RPMI7951 (cell line): ENCODE measurements around the gene SNTG2. TPM values are rescaled to one million over a fixed set of nuclear protein-coding genes. Genes with fewer than 3 reads are reported as not detected.
A peak's percentile ranks its signal among the peaks of the same experiment; 100 is the strongest.

Experiments
- DNase-seq: peaks from one replicate; pipeline ENCODE4 v3.0.0-alpha.2; 2012; ENCODE audit warnings: low read depth
- total RNA-seq: library from RNA; depleted of rRNA; stranded (reverse); fragments of >200 nt; shearing (Covaris generic); gene quantifications from 2 replicates; pipeline ENCODE4 v1.2.3, GENCODE V29; 2014

The SNTG2 gene
- total RNA-seq, 1 experiment from 2014 or later = not detected

DNA sequence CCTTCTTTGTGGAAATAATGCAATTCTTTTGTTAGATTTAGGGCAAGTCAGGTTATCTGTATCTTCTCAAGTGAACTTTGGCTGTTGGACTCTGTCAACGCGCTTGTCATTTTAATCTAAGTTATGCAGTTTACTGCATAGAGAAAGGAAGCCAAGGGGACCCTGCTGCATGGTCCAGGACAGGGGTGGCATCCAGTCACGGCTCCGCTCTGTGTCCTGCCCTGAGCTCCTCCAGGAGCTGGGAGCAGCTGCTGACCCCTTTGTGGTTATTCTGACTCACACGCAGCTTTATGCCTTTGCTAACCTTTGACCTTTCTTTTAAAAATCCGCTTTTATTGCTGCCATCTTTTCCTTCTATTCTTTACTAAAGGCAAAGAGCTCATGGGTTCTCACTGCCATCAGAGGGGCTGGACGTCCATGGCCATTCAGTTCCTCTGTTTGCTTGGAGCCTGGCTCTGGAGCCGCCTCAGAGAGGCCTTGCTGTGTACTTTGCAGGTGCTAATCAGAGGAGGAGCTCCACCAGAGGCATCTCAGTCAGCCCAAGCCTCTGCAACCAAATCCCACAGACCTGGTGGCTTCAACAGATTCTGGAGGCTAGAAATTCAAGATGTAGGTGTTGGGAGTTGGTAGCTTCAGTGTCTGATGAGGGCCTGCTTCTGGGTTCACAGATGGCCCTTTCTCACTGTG, 39.3 kb downstream of the SNTG2 start:
- no peak for DNase-seq

DNA sequence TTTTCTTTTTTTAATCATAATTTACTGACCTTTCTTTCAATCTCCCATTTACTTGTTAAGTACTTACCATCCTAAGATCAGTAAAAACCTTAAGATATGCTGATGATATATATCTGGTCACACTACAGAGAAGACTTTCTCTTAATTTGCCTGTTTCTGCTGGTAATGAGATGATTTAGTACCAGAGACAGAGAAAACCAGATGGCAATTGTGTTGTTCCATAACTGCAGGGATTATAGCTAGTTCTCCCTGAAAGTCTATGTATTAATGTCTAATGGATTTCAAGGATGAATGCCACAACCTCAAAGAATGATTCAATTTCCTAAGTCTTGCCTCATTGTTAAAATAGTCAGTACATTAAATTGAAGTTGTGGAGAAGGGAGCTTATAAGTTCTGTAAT, 40.3 kb downstream of the SNTG2 start:
- DNase-seq = no peak

DNA sequence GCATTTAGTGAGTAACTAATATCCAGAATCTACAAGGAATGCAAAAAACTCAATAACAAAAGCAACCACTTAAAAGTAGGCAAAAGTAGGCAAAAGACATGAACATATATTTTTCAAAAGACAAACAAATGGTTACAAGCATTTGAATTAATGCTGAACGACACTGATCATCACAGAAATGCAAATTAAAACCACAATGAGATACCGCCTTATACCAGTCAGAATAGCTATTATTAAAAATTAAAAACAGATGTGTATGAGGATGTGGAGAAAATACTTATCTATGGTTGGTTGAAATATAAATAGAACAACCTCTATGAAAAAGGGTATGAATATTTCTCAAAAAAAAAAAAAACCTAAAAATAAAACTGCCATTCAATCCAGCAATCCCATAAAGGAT, 51.7 kb downstream of the SNTG2 start:
- DNase-seq = no peak

DNA sequence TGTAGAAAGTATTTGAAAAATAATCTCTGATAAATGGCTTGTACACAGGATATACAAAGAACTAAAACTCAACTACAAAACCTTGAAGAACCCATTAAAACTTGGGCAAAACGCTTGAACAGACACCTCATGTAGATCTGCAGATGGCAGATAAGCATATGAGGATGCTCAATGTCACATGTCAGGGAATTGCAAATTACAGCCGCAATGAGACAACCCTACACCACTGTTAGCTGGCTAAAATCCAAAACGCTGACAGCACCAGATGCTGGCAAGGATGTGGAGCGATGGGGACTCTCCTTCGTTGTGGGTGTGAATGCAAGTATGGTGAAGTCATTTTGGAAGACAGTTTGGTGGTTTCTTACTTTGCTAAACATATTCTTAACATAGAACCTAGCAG, 53.7 kb downstream of the SNTG2 start:
- peak; percentile 28 for DNase-seq

DNA sequence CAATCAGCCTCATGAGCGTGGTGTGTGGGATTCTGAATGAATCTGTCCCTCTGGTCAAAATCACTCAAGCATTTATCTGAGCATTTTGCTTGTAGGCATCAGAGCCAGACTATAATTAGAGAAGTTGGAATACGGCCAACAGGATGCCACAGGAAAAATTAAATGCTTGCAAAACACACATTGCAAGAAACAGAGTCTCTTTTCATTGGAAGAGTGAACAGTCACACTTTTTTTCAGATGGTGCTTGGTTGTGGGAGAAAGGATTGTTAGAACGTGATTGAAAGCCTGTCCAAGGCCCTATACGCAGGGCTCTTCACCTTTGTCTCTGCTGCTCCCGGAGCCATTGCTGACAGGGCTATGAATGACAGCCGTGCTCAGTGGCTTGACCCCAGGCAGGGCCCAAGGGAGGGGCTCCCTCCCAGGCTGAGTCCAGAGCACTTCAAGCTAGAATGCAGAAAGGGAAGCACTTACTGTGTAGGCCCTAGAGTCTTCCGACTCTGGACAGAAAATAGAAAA, 59.8 kb downstream of the SNTG2 start:
- peak; percentile 18 for DNase-seq

DNA sequence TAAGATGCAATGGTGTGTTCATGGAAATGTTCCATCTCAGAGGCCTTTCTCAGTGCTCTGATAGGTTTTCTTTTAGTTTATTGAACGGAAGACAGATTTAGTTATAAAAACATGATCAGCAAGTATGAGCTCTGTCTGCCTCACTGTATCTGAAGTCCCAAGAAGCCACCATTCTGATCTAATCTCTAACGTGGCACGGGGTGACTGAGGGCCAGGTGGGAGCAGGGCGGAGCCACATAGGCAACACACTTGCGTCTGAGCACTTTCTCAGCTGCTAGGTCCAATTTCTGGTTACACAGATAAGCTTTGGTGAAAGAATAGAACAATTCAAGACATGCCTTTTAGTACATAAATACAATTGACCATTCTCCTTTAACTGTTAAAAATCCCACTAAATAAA, 60.4 kb downstream of the SNTG2 start:
- DNase-seq = no peak

DNA sequence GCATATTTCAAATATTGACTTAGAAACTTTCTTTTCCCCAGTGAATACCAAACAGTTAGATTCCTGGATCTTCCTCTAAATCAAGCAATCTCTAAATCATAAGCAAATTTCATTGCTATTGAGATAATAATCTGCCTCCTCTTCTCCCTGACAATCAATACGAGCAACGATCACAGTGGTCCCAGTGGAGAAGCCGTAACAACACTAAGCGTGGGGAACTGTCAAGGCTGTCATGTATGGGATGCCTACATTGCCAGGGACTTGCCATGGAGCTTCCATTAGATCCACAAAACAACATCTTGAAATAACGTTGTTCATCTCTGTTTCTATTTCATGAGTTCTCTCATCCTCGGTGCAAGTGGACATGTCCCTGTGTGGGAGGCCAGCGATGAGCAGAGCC, 61.3 kb downstream of the SNTG2 start:
- no peak for DNase-seq

DNA sequence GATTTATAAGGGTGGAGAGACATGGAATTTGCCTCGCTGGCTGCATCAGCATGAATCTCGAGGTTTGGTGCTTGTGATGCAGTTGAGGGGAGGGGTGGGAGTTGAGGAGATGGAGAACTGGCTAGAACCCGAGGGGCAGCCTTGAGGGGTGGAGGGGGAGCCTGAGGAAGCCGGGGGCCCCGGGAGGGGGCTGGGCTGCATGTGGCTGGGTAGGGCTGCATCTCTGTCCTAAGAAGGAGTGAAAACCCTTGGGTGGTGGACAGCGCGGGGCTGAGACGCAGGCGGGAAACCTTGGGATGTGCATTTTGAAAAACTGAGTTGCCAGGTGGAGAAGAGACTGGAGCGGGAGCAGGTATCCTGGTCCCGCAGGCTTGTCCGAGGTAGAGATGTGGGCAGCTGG, 64.2 kb downstream of the SNTG2 start:
- no peak for DNase-seq

DNA sequence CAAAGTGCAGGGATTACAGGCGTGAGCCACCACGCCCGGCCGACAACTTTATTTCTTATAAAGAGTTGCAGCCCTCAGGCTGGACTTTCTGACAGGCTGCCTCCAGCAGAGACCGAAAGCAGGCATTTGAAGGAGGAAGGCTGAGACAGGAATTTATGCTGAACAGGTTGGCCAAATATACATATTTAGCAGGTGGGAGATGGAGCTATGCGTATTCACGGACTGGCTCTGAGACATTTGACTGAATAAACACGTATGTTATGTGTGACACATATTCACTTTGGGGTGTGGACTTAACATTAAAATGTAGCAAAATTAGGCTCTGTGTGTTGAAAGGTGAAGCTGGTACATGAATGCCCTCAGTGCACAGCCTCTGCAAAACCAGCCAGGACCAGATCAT, 65.9 kb downstream of the SNTG2 start:
- no peak for DNase-seq

DNA sequence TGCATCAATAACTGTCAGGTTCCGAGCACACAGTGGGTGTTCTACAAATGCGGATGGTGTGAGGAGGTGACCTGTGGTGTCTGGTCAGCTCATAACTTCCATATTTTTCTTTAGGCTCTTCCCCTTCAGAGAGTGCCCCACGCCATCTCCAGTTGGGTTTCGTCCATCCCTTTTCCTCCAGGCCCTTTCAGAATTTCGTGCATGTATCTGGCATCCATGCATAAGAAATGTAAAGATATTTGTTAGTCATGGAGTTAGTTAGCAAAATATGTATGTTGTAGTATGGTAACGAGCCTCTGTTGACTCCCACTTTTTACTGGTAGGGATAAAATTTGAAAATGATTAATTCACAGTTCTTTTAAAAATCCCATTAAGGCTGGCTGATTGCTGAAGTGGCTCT, 67.2 kb downstream of the SNTG2 start:
- no peak for DNase-seq

DNA sequence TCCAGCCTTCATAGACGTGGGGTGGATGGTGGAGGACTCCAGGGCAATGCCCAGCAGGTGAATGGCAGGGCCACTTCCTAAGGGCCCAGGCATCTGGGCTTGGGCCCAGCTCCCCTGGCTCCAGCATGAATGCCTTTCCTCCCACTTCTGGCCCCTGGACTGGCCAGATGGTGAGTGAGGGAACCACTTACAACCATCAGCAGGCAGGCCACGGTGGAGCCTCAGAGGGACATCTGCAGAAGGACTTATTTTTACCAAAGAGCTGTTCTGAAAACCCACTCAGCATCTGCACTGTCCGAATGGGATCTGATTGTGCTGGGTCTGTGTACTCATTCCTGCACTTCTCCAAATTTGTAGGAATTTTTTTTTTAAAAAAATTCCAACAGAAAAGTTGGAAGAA, 69.6 kb downstream of the SNTG2 start:
- no peak for DNase-seq

DNA sequence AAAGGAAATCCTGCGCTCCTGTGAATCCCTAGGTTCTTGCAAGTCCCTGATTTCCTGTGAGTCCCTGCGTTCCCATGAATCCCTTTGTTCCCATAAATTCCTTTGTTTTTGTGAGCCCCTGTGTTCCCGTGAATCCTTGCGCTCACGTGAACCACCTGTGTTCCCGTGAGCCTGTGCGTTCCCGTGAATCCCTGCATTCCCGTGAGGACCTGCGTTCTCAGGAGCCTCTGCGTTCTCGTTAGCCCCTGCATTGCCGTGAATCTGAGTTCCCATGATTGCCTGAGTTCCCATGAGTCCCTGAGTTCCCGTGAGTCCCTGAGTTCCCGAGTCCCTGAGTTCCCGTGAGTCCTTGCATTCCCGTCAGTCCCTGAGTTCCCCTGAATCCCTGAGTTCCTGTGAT, 71.5 kb downstream of the SNTG2 start:
- no peak for DNase-seq

DNA sequence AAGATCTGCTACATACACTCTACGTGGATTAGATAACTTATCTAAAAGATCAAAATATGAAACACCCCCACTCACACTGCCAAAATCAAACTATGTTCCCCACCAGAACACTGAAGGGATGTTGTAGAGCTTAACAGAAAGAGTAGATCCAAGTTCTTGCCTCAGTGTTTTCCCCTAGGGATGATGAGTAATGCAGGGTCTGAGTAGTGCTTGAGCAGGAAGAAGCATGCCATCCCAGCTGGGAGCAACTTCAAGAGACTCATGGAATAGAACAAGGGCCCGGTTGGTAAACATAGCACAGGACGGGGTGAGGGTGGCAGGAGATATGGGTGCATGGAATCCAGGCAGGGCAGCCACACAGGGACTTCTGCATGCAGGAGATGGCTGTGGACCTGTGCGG, 74.3 kb downstream of the SNTG2 start:
- DNase-seq = no peak

DNA sequence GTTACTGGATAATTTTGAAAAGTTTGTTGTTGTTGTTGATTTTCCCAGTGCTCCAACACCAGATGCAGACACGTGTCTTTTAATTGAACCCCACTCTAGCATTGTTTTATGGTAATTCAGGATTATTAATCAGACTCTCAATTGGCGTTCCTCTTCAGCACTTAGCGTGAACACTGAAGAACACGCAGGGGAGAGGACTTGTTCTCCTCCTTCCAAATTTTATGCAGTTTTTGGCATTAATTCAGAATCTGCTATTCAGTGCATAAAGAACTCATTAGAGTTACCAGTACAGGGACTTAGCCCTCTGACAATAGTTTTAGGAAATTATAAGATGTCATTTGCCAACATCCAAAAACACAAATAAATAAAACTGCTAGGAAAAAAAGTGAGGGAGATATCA, 75.5 kb downstream of the SNTG2 start:
- DNase-seq = no peak

DNA sequence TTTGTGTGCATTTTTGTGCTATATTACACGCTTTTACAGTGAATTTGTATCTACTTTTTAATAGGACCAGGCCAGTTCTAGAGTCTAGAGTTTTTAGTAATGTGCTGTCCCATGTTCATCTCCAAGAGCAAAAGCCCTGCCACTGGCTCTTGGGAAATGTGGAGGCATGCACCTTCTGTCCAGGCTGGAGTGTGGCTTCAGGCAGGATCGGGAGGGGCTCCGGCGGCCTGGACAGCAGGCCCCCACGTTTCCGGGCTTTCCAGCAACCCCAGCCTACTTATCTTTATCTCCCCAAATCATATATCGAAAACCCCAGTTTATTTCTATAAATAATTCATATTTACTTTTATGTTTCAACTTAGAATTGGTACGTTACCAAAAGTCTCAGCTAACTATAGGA, 78.2 kb downstream of the SNTG2 start:
- no peak for DNase-seq

DNA sequence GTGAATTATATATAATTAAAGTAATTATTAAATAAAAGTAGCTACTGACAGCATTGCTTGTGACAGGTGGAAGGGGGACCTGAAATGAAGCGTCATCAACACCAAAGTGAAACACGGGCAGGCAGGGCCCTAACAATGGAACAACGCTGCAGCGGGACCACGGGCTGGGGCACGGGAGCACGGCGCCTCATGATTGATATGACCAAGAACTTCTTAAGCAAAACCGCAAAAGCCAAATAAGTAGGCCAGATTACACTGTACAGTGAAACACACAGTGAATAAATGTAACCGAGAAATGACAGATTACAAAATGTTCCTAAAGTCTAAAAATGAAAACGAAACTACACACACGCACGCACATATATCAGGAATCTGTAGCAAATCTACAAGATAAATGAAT, 81.4 kb downstream of the SNTG2 start:
- peak; percentile 37 for DNase-seq

DNA sequence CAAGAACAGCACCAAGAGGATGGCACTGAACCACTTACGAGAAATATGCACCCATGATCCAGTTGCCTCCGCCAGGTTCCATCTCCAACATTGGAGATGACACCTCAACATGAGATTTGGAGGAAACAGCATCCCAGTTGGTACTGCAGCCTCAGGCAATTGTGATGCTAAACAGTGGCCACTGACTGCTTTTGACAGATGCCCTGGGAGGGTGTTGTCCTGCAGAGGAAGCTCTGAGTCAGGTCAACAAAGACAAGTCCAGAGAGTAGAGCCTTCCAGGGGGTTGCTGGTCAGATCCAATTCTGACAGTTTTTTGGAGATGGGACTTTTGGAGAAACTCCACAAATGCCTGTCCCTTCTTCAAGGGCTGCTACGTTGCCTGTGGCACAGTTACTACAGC, 82.4 kb downstream of the SNTG2 start:
- peak; percentile 26 for DNase-seq

DNA sequence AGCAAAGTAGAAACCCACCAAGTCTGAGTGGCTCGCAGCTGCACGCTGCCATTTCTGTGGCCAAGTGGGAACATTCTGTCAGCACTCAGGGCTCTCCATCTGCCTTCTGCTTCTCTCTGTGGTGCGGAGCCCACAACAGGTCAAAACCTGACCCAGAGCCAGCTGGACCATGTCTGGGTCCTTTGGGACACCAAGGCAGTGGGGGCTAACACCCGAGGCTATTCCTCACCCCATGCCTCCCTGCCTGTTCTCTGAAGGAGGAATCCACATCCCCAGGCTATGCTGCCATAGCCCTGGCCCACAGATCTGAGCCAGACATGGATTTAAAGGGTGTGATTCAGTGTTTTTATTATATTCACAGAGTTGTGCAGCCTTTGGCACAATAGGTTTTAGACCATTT, 86.4 kb downstream of the SNTG2 start:
- DNase-seq = no peak

DNA sequence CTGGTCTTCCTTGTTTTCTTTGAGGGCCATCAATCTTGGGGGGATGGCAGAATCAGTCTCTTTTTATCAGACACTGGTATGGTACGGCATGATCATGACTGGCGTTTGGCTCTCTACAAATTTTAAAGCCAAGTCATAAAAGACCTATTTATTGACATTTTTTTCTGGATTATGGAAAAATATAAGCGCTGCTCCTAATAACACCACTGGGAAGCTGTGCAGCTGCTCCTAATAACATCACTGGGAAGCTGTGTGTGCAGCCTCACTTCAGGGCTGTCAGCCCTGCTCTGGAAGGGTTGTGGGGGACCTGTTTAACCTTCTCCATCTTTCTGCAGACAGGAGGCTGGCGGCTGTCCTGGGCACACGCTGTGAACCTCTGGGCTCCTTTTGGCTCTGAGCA, 88.9 kb downstream of the SNTG2 start:
- DNase-seq = no peak

DNA sequence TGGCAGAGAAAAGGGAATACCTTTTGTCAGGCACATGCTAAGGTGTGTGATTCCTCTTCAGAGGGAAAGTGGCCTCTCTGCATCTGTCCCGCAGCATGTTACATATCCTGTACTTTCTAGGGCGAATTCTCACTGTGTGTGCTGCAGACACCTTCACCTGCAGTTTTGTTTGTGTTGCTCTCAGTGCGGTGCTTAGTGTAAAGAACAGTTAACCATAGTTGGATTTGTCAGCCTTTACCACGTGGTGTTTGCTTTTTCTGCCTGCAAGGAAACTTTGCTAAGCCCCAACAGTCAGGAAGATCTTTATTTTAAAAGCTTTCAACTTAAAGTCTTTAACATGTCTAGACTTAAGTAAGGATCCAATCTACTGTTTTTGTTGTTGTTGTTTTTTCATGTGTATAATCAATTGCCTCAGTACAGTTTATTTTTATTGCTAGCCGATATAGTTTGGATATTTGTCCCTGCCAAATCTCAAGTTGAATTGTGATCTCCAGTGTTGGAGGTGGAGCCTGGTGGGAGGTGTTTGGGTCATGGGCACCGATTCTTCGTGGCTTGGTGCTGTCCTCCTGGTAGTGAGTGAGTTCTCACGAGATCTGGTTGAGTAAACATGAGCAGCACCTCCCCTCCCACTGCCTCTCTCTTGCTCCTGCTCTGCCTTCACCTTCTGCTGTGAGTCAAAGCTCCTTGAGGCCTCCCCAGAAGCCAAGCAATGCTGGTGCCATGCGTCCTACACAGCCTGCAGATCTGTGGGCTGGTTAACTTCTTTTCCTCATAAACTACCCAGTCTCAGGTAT, 90.6 kb downstream of the SNTG2 start:
- no peak for DNase-seq

DNA sequence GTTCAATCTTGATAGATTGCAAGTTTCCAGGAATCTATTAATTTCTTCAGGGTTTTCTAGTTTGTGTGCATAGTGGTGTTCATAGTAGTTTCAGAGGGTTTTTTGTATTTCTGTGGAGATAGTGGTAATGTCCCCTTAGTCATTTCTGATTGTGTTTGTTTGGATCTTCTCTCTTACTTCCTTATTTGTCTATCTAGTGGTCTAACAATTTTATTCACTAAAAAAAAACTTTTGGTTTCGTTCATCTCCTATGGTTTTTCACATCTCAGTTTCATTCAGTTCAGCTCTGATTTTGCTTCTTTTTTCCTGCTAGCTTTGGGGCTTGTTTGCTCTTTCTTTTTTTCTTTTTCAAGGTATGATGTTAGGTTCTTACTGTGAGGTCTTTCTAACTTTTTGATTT, 94.5 kb downstream of the SNTG2 start:
- DNase-seq = no peak

DNA sequence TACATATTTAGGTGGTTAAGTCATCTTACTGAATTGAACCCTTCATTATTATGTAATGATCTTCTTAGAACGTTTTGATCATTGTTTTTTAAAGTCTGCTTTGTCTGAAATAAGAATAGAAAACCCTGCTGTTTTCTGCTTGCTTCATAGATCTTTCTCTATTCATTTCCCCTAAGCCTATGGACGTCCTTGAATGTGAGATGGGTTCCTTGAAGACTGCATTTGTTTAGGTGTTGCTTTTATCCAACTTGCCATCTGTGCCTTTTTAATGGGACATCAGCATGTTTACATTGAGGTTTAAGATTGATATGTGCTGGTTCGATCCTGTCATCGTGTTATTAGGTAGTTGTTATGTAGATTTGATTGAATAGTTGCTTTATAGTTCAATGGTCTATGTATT, 95.4 kb downstream of the SNTG2 start:
- no peak for DNase-seq

DNA sequence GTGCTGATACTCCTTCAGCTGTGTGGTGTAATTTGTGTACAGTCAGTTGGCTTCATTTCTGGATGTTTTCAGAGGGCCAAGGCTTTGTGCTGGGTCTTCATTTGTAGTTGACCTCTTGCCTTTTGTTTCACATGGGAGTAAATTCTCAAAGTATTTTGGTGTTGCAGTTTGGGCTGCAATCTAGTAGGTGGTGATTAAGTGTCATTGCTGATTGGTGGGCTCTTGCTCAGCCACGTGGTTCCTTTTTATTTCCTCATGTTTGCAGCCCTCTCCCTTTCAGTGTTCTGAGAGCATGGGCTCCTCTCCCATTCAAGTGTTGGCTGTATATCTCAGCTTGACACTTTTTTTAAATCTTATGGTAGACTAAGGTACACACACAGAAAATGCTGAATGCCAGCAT, 96.8 kb downstream of the SNTG2 start:
- peak; percentile 34 for DNase-seq
